ENCODE data around the gene TBC1D8B.

DNA sequence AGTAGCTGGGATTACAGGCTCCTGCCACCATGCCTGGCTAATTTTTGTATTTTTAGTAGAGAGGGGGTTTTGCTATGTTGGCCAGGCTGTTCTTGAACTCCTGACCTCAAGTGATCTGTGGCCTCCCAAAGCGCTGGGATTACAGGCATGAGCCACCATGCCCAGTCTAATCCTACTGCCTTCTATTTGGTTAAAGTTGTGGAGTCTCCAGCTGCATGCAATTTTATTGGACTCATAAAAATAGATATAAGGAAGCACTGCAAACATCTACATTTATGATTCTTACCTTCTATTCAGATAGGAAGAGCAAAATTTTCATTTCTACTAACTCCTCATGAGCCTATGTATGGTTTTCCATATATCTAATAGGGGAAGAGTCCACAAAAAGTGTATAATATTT is 87.0 kb downstream of the TBC1D8B start:
- TF ChIP-seq, protein P1, sequence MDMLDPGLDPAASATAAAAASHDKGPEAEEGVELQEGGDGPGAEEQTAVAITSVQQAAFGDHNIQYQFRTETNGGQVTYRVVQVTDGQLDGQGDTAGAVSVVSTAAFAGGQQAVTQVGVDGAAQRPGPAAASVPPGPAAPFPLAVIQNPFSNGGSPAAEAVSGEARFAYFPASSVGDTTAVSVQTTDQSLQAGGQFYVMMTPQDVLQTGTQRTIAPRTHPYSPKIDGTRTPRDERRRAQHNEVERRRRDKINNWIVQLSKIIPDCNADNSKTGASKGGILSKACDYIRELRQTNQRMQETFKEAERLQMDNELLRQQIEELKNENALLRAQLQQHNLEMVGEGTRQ (IDR thresholded peaks at IDR 0.05; ENCODE audit: borderline replicate concordance, low read depth, low read length): no peak
- TF ChIP-seq, protein P2, sequence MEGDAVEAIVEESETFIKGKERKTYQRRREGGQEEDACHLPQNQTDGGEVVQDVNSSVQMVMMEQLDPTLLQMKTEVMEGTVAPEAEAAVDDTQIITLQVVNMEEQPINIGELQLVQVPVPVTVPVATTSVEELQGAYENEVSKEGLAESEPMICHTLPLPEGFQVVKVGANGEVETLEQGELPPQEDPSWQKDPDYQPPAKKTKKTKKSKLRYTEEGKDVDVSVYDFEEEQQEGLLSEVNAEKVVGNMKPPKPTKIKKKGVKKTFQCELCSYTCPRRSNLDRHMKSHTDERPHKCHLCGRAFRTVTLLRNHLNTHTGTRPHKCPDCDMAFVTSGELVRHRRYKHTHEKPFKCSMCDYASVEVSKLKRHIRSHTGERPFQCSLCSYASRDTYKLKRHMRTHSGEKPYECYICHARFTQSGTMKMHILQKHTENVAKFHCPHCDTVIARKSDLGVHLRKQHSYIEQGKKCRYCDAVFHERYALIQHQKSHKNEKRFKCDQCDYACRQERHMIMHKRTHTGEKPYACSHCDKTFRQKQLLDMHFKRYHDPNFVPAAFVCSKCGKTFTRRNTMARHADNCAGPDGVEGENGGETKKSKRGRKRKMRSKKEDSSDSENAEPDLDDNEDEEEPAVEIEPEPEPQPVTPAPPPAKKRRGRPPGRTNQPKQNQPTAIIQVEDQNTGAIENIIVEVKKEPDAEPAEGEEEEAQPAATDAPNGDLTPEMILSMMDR (IDR thresholded peaks at IDR 0.05): no peak
- TF ChIP-seq NFIC (IDR thresholded peaks at IDR 0.05; ENCODE audit: borderline replicate concordance) (no peak), EZH2phosphoT487 (IDR thresholded peaks at IDR 0.05; ENCODE audit: borderline replicate concordance, low read depth) (no peak), POLR2AphosphoS5 (IDR thresholded peaks at IDR 0.05; ENCODE audit: low read depth, low read length) (no peak), SIN3A (IDR thresholded peaks at IDR 0.05; ENCODE audit: borderline replicate concordance, low read depth, low read length) (no peak), SMC3 (IDR thresholded peaks at IDR 0.05; ENCODE audit: low read depth, low read length) (no peak), RCOR1 (IDR thresholded peaks at IDR 0.05; ENCODE audit: low read length) (no peak), EP300 (IDR thresholded peaks at IDR 0.05; ENCODE audit: borderline replicate concordance in 1 of 2, low read depth in 1 of 2, low read length in 1 of 2) (no peak), YY1 (IDR thresholded peaks at IDR 0.05; ENCODE audit: low read depth) (no peak), GABPA (IDR thresholded peaks at IDR 0.05; ENCODE audit: low read depth) (no peak), RAD21 (IDR thresholded peaks at IDR 0.05; ENCODE audit: low read length) (no peak)
- TF ChIP-seq, protein P3, sequence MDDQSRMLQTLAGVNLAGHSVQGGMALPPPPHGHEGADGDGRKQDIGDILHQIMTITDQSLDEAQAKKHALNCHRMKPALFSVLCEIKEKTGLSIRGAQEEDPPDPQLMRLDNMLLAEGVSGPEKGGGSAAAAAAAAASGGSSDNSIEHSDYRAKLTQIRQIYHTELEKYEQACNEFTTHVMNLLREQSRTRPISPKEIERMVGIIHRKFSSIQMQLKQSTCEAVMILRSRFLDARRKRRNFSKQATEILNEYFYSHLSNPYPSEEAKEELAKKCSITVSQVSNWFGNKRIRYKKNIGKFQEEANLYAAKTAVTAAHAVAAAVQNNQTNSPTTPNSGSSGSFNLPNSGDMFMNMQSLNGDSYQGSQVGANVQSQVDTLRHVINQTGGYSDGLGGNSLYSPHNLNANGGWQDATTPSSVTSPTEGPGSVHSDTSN (IDR thresholded peaks at IDR 0.05): no peak
- TF ChIP-seq, protein P4, sequence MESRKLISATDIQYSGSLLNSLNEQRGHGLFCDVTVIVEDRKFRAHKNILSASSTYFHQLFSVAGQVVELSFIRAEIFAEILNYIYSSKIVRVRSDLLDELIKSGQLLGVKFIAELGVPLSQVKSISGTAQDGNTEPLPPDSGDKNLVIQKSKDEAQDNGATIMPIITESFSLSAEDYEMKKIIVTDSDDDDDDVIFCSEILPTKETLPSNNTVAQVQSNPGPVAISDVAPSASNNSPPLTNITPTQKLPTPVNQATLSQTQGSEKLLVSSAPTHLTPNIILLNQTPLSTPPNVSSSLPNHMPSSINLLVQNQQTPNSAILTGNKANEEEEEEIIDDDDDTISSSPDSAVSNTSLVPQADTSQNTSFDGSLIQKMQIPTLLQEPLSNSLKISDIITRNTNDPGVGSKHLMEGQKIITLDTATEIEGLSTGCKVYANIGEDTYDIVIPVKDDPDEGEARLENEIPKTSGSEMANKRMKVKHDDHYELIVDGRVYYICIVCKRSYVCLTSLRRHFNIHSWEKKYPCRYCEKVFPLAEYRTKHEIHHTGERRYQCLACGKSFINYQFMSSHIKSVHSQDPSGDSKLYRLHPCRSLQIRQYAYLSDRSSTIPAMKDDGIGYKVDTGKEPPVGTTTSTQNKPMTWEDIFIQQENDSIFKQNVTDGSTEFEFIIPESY (IDR thresholded peaks at IDR 0.05; ENCODE audit: borderline replicate concordance, low read depth): no peak
